GM23338 (cell line): Measurements from ENCODE around the gene TAF4B. TPM values are rescaled to one million over a fixed set of nuclear protein-coding genes. Genes with fewer than 3 reads are reported as not detected.
"Not testable (repeated sequence)": the region's sequence is repeated elsewhere in the genome, so short reads cannot be mapped to it uniquely, and the experiment has no call there.

ENCODE experiments used
- ATAC-seq: fragments of 200-7000 bp; cut with Tn5 transposase; 3 replicates; pipeline ENCODE4 v1.9.1; 2020
- DNase-seq: peaks from one replicate; pipeline ENCODE4 v3.0.0-alpha.2; 2015; ENCODE audit warnings: low spot score
- H2AFZ ChIP-seq: fragments of 200-600 bp; sonication (generic); 2 replicates; pipeline ENCODE4 v1.8.0; 2016; ENCODE audit warnings: antibody characterized with exemption, mild to moderate bottlenecking, moderate library complexity
- H3F3A ChIP-seq: fragments of 200-600 bp; sonication (generic); replicated peaks from 2 replicates; pipeline ENCODE4 v1.8.0; 2017; ENCODE audit warnings: antibody characterized with exemption, mixed run types, low read depth
- H3K27ac ChIP-seq: fragments of 200-600 bp; sonication (generic); 2 replicates; pipeline ENCODE4 v1.6.1; 2016; ENCODE audit warnings: low read depth
- H3K27me3 ChIP-seq: fragments of 200-600 bp; sonication (generic); 2 replicates; pipeline ENCODE4 v1.8.0; 2016; ENCODE audit warnings: mild to moderate bottlenecking, mixed run types, moderate library complexity; ENCODE audit not compliant: insufficient read depth
- H3K36me3 ChIP-seq: fragments of 200-600 bp; sonication (generic); 2 replicates; pipeline ENCODE4 v1.8.0; 2016; ENCODE audit warnings: mild to moderate bottlenecking; ENCODE audit not compliant: insufficient read depth
- H3K4me1 ChIP-seq: fragments of 200-600 bp; sonication (generic); 2 replicates; pipeline ENCODE4 v1.8.0; 2016; ENCODE audit warnings: mild to moderate bottlenecking, moderate library complexity; ENCODE audit not compliant: insufficient read depth
- H3K4me2 ChIP-seq: fragments of 200-600 bp; sonication (generic); 2 replicates; pipeline ENCODE4 v1.7.1; 2017; ENCODE audit warnings: mixed run types
- H3K4me3 ChIP-seq: fragments of 200-600 bp; sonication (generic); 2 replicates; pipeline ENCODE4 v1.6.1; 2016; ENCODE audit warnings: mixed run types
- H3K79me2 ChIP-seq: fragments of 200-600 bp; sonication (generic); replicated peaks from 2 replicates; pipeline ENCODE4 v1.8.0; 2017; ENCODE audit warnings: mild to moderate bottlenecking; ENCODE audit not compliant: insufficient read depth
- H3K9me2 ChIP-seq: fragments of 200-600 bp; sonication (generic); 2 replicates; pipeline ENCODE4 v1.8.0; 2017; ENCODE audit not compliant: insufficient read depth
- H4K20me1 ChIP-seq: fragments of 200-600 bp; sonication (generic); replicated peaks from 2 replicates; pipeline ENCODE4 v1.8.0; 2017; ENCODE audit warnings: mild to moderate bottlenecking; ENCODE audit not compliant: insufficient read depth
- H3K27ac Mint-ChIP-seq: 2 replicates; pipeline ENCODE4 v1.8.0; 2020; ENCODE audit warnings: inconsistent platforms, mild to moderate bottlenecking, moderate library complexity, mixed read lengths
- H3K27me3 Mint-ChIP-seq: 3 replicates; pipeline ENCODE4 v1.8.0; 2022; ENCODE audit warnings: low read depth, mild to moderate bottlenecking, moderate library complexity, mixed read lengths, inconsistent platforms; ENCODE audit not compliant: insufficient read depth, poor library complexity
- H3K36me3 Mint-ChIP-seq: 3 replicates; pipeline ENCODE4 v1.8.0; 2021; ENCODE audit warnings: low read depth, mild to moderate bottlenecking, inconsistent platforms, moderate library complexity, mixed read lengths
- H3K4me1 Mint-ChIP-seq: 3 replicates; pipeline ENCODE4 v1.8.0; 2020; ENCODE audit warnings: mild to moderate bottlenecking, inconsistent platforms, mixed read lengths
- H3K4me3 Mint-ChIP-seq: 3 replicates; pipeline ENCODE4 v1.8.0; 2021; ENCODE audit warnings: moderate library complexity, mild to moderate bottlenecking, inconsistent platforms, mixed read lengths
- H3K9me3 Mint-ChIP-seq: 3 replicates; pipeline ENCODE4 v1.8.0; 2020; ENCODE audit warnings: moderate library complexity, mild to moderate bottlenecking, inconsistent platforms, mixed read lengths
- CREB1 ChIP-seq: fragments of 250-450 bp; sonication (Bioruptor Pico); IDR thresholded peaks from 2 replicates; pipeline ENCODE4 v1.5.0; 2020; ENCODE audit warnings: low read depth, mild to moderate bottlenecking, moderate library complexity
- EZH2 ChIP-seq: fragments of 200-600 bp; sonication (generic); IDR thresholded peaks from one replicate; pipeline ENCODE4 v1.8.0; 2017; ENCODE audit warnings: antibody characterized with exemption, mild to moderate bottlenecking, low read depth; ENCODE audit not compliant: unreplicated experiment
- EZH2phosphoT487 ChIP-seq: fragments of 200-600 bp; sonication (generic); IDR thresholded peaks from one replicate; pipeline ENCODE4 v1.8.1; 2018; ENCODE audit warnings: antibody characterized with exemption; ENCODE audit not compliant: unreplicated experiment
- NANOG ChIP-seq: IDR thresholded peaks from 2 replicates; pipeline ENCODE4 v1.6.1; 2016; ENCODE audit warnings: antibody characterized with exemption, borderline replicate concordance
- POLR2AphosphoS5 ChIP-seq: IDR thresholded peaks from 2 replicates; pipeline ENCODE4 v1.6.1; 2016; ENCODE audit warnings: antibody characterized with exemption, low read depth
- ZNF114 ChIP-seq: fragments of 250-450 bp; sonication (Bioruptor Pico); IDR thresholded peaks from 2 replicates; pipeline ENCODE4 v1.5.0; 2020; ENCODE audit warnings: mild to moderate bottlenecking, moderate library complexity
- polyA plus RNA-seq: library from polyadenylated mRNA; unstranded; fragments of >200 nt; fragmentation: Nextera tagmentation; extraction: Ambion mirVana; gene quantifications from 2 replicates; pipeline ENCODE4 v1.2.1, GENCODE V29; 2016
- total RNA-seq: library from RNA; depleted of rRNA; stranded (reverse); fragments of >200 nt; shearing (Covaris generic); gene quantifications from 2 replicates; pipeline ENCODE4 v1.2.3, GENCODE V29; 2014
- TF ChIP-seq, protein P1 (sequence below): IDR thresholded peaks from one replicate; pipeline ENCODE4 v1.6.1; 2018; ENCODE audit warnings: antibody characterized with exemption; ENCODE audit not compliant: unreplicated experiment
- TF ChIP-seq, protein P2 (sequence below): fragments of 250-450 bp; sonication (Bioruptor Pico); IDR thresholded peaks from 2 replicates; pipeline ENCODE4 v1.5.0; 2020; ENCODE audit warnings: mild to moderate bottlenecking, moderate library complexity

Gene TAF4B
- total and polyA plus RNA-seq, 2 experiments from 2014 or later: 9.4 to 27.3 TPM

DNA sequence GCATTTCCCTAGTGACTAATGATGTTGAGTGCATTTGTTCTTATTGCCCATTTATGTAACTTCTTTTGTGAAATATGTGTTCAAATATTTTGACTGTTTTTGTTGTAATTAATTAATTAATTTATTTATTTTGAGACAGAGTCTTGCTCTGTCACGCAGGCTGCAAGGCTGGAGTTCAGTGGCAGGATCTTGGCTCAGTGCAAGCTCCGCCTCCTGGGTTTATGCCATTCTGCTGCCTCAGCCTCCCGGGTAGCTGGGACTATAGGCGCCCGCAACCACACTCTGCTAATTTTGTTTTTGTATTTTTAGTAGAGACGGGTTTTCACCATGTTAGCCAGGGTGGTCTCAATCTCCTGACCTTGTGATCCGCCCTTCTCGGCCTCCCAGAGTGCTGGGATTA is 71.9 kb downstream of the TAF4B start:
- no peaks in the 10 kb centered on the region for H3K27me3 ChIP-seq
- H3K27ac ChIP-seq: no peak overlapping the region
- no peak for DNase-seq
- H3K27ac Mint-ChIP-seq: no peak overlapping the region; the same call in 1 of the 2 replicates
- peaks cover 3% of the 10 kb centered on the region; the same call in 2 of the 3 replicates for H3K36me3 Mint-ChIP-seq
- no peaks in the 10 kb centered on the region for H3K36me3 ChIP-seq
- peaks cover 13% of the 10 kb centered on the region; the same call in 1 of the 2 replicates for H3K4me1 ChIP-seq
- H3K4me2 ChIP-seq: no peak overlapping the region
- no peaks in the 10 kb centered on the region for H4K20me1 ChIP-seq
- no peak; the same call in 2 of the 3 replicates for ATAC-seq
- TF ChIP-seq POLR2AphosphoS5: no peak
- no peak for TF ChIP-seq NANOG
- no peak for TF ChIP-seq EZH2
- TF ChIP-seq, protein P1, sequence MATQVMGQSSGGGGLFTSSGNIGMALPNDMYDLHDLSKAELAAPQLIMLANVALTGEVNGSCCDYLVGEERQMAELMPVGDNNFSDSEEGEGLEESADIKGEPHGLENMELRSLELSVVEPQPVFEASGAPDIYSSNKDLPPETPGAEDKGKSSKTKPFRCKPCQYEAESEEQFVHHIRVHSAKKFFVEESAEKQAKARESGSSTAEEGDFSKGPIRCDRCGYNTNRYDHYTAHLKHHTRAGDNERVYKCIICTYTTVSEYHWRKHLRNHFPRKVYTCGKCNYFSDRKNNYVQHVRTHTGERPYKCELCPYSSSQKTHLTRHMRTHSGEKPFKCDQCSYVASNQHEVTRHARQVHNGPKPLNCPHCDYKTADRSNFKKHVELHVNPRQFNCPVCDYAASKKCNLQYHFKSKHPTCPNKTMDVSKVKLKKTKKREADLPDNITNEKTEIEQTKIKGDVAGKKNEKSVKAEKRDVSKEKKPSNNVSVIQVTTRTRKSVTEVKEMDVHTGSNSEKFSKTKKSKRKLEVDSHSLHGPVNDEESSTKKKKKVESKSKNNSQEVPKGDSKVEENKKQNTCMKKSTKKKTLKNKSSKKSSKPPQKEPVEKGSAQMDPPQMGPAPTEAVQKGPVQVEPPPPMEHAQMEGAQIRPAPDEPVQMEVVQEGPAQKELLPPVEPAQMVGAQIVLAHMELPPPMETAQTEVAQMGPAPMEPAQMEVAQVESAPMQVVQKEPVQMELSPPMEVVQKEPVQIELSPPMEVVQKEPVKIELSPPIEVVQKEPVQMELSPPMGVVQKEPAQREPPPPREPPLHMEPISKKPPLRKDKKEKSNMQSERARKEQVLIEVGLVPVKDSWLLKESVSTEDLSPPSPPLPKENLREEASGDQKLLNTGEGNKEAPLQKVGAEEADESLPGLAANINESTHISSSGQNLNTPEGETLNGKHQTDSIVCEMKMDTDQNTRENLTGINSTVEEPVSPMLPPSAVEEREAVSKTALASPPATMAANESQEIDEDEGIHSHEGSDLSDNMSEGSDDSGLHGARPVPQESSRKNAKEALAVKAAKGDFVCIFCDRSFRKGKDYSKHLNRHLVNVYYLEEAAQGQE: no peak
- no peaks in the 10 kb centered on the region for H3K79me2 ChIP-seq
- no peak overlapping the region for H3K4me3 Mint-ChIP-seq
- H3K4me1 Mint-ChIP-seq: peaks cover 13% of the 10 kb centered on the region; the same call in 2 of the 3 replicates
- no peaks in the 10 kb centered on the region for H3K9me3 Mint-ChIP-seq
- no peak overlapping the region for H2AFZ ChIP-seq
- no peaks in the 10 kb centered on the region for H3F3A ChIP-seq
- H3K27me3 Mint-ChIP-seq: no peaks in the 10 kb centered on the region
- H3K4me3 ChIP-seq: no peak overlapping the region
- H3K9me2 ChIP-seq: no peaks in the 10 kb centered on the region

DNA sequence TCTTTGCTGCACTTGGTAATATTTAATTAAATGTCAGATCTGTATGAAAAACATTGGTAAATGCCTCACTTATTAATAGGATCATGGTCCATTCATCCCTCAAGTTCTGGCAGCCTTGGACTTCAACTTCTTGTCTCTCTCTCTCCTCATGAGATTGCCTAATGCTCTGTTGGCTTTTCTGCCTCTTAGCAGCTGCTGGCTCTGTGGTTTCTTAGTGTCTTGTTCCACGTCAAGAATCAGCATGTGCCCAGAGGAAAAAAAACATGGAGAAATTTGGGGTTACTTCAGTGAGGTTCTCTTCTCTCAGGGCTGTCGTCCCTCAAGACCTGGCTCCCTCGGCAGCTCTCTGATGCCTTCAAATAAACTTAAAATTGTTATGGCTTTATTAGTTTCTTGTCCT is 75.4 kb downstream of the TAF4B start:
- Mint-ChIP-seq H3K4me3 (no peak overlapping the region), H3K27me3 (no peaks in the 10 kb centered on the region), H3K4me1 (peaks cover 9% of the 10 kb centered on the region; the same call in 2 of the 3 replicates), H3K27ac (no peak overlapping the region), H3K36me3 (peaks cover 3% of the 10 kb centered on the region; the same call in 1 of the 3 replicates), H3K9me3 (no peaks in the 10 kb centered on the region)
- H4K20me1 ChIP-seq: no peaks in the 10 kb centered on the region
- no peak for DNase-seq
- no peaks in the 10 kb centered on the region for H3F3A ChIP-seq
- no peak overlapping the region for H3K27ac ChIP-seq
- ATAC-seq: no peak
- no peaks in the 10 kb centered on the region for H3K27me3 ChIP-seq
- H2AFZ ChIP-seq: no peak overlapping the region
- H3K4me3 ChIP-seq: no peak overlapping the region
- no peaks in the 10 kb centered on the region for H3K9me2 ChIP-seq
- no peaks in the 10 kb centered on the region for H3K36me3 ChIP-seq
- TF ChIP-seq, protein P2, sequence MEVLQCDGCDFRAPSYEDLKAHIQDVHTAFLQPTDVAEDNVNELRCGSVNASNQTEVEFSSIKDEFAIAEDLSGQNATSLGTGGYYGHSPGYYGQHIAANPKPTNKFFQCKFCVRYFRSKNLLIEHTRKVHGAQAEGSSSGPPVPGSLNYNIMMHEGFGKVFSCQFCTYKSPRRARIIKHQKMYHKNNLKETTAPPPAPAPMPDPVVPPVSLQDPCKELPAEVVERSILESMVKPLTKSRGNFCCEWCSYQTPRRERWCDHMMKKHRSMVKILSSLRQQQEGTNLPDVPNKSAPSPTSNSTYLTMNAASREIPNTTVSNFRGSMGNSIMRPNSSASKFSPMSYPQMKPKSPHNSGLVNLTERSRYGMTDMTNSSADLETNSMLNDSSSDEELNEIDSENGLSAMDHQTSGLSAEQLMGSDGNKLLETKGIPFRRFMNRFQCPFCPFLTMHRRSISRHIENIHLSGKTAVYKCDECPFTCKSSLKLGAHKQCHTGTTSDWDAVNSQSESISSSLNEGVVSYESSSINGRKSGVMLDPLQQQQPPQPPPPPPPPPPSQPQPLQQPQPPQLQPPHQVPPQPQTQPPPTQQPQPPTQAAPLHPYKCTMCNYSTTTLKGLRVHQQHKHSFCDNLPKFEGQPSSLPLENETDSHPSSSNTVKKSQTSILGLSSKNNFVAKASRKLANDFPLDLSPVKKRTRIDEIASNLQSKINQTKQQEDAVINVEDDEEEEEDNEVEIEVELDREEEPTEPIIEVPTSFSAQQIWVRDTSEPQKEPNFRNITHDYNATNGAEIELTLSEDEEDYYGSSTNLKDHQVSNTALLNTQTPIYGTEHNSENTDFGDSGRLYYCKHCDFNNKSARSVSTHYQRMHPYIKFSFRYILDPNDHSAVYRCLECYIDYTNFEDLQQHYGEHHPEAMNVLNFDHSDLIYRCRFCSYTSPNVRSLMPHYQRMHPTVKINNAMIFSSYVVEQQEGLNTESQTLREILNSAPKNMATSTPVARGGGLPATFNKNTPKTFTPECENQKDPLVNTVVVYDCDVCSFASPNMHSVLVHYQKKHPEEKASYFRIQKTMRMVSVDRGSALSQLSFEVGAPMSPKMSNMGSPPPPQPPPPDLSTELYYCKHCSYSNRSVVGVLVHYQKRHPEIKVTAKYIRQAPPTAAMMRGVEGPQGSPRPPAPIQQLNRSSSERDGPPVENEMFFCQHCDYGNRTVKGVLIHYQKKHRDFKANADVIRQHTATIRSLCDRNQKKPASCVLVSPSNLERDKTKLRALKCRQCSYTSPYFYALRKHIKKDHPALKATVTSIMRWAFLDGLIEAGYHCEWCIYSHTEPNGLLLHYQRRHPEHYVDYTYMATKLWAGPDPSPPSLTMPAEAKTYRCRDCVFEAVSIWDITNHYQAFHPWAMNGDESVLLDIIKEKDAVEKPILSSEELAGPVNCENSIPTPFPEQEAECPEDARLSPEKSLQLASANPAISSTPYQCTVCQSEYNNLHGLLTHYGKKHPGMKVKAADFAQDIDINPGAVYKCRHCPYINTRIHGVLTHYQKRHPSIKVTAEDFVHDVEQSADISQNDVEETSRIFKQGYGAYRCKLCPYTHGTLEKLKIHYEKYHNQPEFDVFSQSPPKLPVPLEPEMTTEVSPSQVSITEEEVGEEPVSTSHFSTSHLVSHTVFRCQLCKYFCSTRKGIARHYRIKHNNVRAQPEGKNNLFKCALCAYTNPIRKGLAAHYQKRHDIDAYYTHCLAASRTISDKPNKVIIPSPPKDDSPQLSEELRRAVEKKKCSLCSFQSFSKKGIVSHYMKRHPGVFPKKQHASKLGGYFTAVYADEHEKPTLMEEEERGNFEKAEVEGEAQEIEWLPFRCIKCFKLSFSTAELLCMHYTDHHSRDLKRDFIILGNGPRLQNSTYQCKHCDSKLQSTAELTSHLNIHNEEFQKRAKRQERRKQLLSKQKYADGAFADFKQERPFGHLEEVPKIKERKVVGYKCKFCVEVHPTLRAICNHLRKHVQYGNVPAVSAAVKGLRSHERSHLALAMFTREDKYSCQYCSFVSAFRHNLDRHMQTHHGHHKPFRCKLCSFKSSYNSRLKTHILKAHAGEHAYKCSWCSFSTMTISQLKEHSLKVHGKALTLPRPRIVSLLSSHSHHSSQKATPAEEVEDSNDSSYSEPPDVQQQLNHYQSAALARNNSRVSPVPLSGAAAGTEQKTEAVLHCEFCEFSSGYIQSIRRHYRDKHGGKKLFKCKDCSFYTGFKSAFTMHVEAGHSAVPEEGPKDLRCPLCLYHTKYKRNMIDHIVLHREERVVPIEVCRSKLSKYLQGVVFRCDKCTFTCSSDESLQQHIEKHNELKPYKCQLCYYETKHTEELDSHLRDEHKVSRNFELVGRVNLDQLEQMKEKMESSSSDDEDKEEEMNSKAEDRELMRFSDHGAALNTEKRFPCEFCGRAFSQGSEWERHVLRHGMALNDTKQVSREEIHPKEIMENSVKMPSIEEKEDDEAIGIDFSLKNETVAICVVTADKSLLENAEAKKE: no peak
- TF ChIP-seq EZH2phosphoT487: no peak
- TF ChIP-seq ZNF114 (CRISPR knock-in tag): no peak
- TF ChIP-seq CREB1: no peak
- no peaks in the 10 kb centered on the region for H3K79me2 ChIP-seq
- no peak overlapping the region for H3K4me2 ChIP-seq
- peaks cover 13% of the 10 kb centered on the region; the same call in 1 of the 2 replicates for H3K4me1 ChIP-seq

DNA sequence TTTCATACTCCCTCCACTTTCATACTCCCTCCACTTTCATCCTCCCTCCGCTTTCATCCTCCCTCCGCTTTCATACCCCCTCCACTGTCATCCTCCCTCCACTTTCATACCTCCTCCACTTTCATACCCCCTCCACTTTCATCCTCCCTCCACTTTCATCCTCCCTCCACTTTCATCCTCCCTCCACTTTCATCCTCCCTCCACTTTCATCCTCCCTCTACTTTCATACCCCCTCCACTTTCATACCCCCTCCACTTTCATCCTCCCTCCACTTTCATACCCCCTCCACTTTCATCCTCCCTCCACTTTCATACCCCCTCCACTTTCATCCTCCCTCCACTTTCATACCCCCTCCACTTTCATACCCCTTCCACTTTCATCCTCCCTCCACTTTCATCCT is 77.0 kb downstream of the TAF4B start:
- DNase-seq, H3K4me2 ChIP-seq, H3K9me2 ChIP-seq, H2AFZ ChIP-seq, H3F3A ChIP-seq, H3K36me3 Mint-ChIP-seq, H4K20me1 ChIP-seq, H3K27me3 ChIP-seq, H3K4me1 ChIP-seq, H3K4me3 ChIP-seq, H3K27ac Mint-ChIP-seq, H3K27me3 Mint-ChIP-seq, H3K4me3 Mint-ChIP-seq, H3K36me3 ChIP-seq, H3K27ac ChIP-seq, H3K4me1 Mint-ChIP-seq, ATAC-seq, H3K79me2 ChIP-seq, H3K9me3 Mint-ChIP-seq: not testable (repeated sequence)
